Measurements from ENCODE around the gene FAM180A. TPM values are rescaled to one million over a fixed set of nuclear protein-coding genes. Genes with fewer than 3 reads are reported as not detected.

FAM180A gene
- total and polyA plus RNA-seq, 3 donors from 2014 or later: 1.5 to 2.7 (median 2.1) TPM

GRCh38 chr7:135770139-135770710 lies 21.6 kb upstream of the FAM180A start:
- intact Hi-C loops (cut with DNase I; ENCODE audit: low total_unique reads): no loop called here
- H3K4me3 ChIP-seq: no peak overlapping the region
- TF ChIP-seq CTCF (IDR thresholded peaks at IDR 0.05): no peak
- H3K4me1 ChIP-seq: peaks cover 8% of the 10 kb centered on the region
- WGBS, 2 donors: 92 to 96% methylated on average over 6 of the region's 6 CpGs
- H3K27me3 ChIP-seq: no peaks in the 10 kb centered on the region
- no peak overlapping the region for H3K27ac ChIP-seq
- no peak for DNase-seq
- H3K36me3 ChIP-seq (ENCODE audit: low read depth, missing control alignments): no peaks in the 10 kb centered on the region
- no peaks in the 10 kb centered on the region for H3K9me3 ChIP-seq

GRCh38 chr7:135769005-135769802 lies 20.6 kb upstream of the FAM180A start:
- peak overlapping the region; percentile 11 to 68 for H3K27ac ChIP-seq
- 58 to 69% methylated on average over 7 of the region's 7 CpGs for WGBS, 2 donors

DNA sequence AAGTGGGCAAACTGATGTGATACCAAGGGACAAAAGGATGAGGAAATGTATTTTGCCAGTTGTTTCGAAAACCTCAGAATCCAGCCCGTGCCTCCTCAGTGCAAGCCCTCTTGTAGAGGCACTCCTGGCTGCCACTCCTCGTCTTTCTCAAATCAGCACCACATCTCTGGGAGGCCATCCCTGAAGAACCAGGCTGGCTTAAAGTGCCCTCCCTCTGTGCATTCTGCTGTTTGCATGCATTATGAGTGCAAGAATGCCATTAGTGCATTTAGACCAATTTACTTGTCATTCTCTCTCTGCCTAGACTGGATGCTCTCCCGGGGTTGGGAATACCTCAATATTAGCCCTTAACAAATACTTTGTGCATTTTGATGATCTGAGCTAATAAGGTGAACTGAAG lies 19.9 kb upstream of the FAM180A start:
- peak overlapping the region in 1 of 2 donors; percentile 68 for H3K27ac ChIP-seq
- no peak for DNase-seq
- intact Hi-C loops (cut with DNase I; ENCODE audit: low total_unique reads): no loop called here
- H3K27me3 ChIP-seq: no peaks in the 10 kb centered on the region
- TF ChIP-seq CTCF (IDR thresholded peaks at IDR 0.05) (no peak), POLR2A (IDR thresholded peaks at IDR 0.05) (no peak)
- H3K4me3 ChIP-seq: no peak overlapping the region
- no peaks in the 10 kb centered on the region for H3K9me3 ChIP-seq
- no peaks in the 10 kb centered on the region for H3K36me3 ChIP-seq (ENCODE audit: low read depth, missing control alignments)
- 65% methylated on average over 4 of the region's 4 CpGs for WGBS, 2 donors
- H3K4me1 ChIP-seq: peaks cover 8% of the 10 kb centered on the region

More at GRCh38 chr7:135769005-135769802, 20.6 kb upstream of the FAM180A start:
- Histone ChIP-seq H3K4me3 (no peak overlapping the region), H3K4me1 (peaks cover 8% of the 10 kb centered on the region), H3K36me3 (ENCODE audit: low read depth, missing control alignments) (no peaks in the 10 kb centered on the region), H3K27me3 (no peaks in the 10 kb centered on the region), H3K9me3 (no peaks in the 10 kb centered on the region)
- peak; percentile 50 for DNase-seq
- intact Hi-C loops (cut with DNase I; ENCODE audit: low total_unique reads): no loop called here
- TF ChIP-seq CTCF (IDR thresholded peaks at IDR 0.05) (no peak), POLR2A (IDR thresholded peaks at IDR 0.05) (no peak)

DNA sequence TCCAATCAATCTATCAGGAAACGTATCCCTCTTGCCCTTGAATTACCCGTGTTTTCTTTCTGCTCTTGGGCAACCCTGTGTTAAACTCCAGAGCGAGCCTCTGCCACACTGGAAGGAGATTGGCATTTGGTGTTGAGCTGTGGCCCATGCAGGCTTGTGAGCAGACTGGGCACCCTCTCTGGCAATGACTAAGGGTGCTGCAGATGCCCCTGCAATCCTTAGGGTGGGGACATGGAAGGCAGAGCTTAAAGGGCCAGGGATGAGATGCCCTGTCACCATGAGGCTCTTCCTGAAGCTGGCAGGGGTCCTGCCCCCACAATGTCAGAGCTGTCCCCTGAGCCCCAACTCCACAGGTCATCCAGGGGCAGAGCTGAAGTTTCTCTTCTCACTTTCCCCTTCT lies 19.5 kb upstream of the FAM180A start:
- 87 to 91% methylated on average over 3 of the region's 3 CpGs for WGBS, 2 donors
- no peaks in the 10 kb centered on the region for H3K27me3 ChIP-seq
- H3K4me1 ChIP-seq: peaks cover 8% of the 10 kb centered on the region
- no peaks in the 10 kb centered on the region for H3K36me3 ChIP-seq (ENCODE audit: low read depth, missing control alignments)
- DNase-seq: no peak
- H3K27ac ChIP-seq: no peak overlapping the region
- intact Hi-C loops (cut with DNase I; ENCODE audit: low total_unique reads): no loop called here
- H3K9me3 ChIP-seq: no peaks in the 10 kb centered on the region
- TF ChIP-seq CTCF (IDR thresholded peaks at IDR 0.05) (no peak), POLR2A (IDR thresholded peaks at IDR 0.05) (no peak)
- no peak overlapping the region for H3K4me3 ChIP-seq

All from testis (tissue), 3 donors.